ENCODE results near the gene ROR2. TPM values are rescaled to one million over a fixed set of nuclear protein-coding genes. Genes with fewer than 3 reads are reported as not detected.

Gene ROR2
- total and polyA plus RNA-seq, 2 of the 8 experiments (the other 6 are each of a cell fraction or from before 2014, with no cell fraction given) = 2.7 to 4.3 TPM

- TF ChIP-seq CHD7 (IDR thresholded peaks at IDR 0.05; ENCODE audit: insufficient replicate concordance, low read length) = no peak
- TF ChIP-seq SP1 (IDR thresholded peaks at IDR 0.05; ENCODE audit: low read depth, low read length) = no peak
- TF ChIP-seq SAP30 (IDR thresholded peaks at IDR 0.05; ENCODE audit: insufficient read depth, insufficient replicate concordance, low read length) = no peak
- no peak for TF ChIP-seq RBBP5 (IDR thresholded peaks at IDR 0.05; ENCODE audit: borderline replicate concordance, low read depth, low read length)
- no peak for TF ChIP-seq BCL11A (IDR thresholded peaks at IDR 0.05; ENCODE audit: low read depth in 2 of 2, low read length in 2 of 2)
- TF ChIP-seq POLR2A (IDR thresholded peaks at IDR 0.05; ENCODE audit: control extremely low read depth in 1 of 2, low read depth in 2 of 2, low read length in 2 of 2) = no peak
- no peak for TF ChIP-seq TAF1 (IDR thresholded peaks at IDR 0.05; ENCODE audit: low read depth, low read length)
- no peak for TF ChIP-seq KDM5A (IDR thresholded peaks at IDR 0.05; ENCODE audit: low read length)
- no peak for TF ChIP-seq NANOG (IDR thresholded peaks at IDR 0.05; ENCODE audit: insufficient read depth, low read depth, low read length, poor library complexity, severe bottlenecking)
- no peak for TF ChIP-seq E2F6 (IDR thresholded peaks at IDR 0.05)
- TF ChIP-seq GABPA (IDR thresholded peaks at IDR 0.05; ENCODE audit: borderline replicate concordance, insufficient read depth, low read length) = no peak
- no peak for TF ChIP-seq SUZ12 (IDR thresholded peaks at IDR 0.05; ENCODE audit: low read length)
These were observed 8.1 kb upstream of the ROR2 start (continued) for GRCh38 chr9:91958174-91958573.

All from H1 (cell line).